Stimulated activated CD8-positive, alpha-beta memory T cell treated with anti-CD3 and anti-CD28 coated beads, Interleukin-15, amount 100 ng/mL, for 48 hours (primary cell): Measurements from ENCODE around the gene FANCI.

Source experiments
- DNase-seq, 2 donors: peaks; one replicate each; pipeline ENCODE4 v3.0.0-alpha.2; 2020; ENCODE audit warnings: low read depth in 2 of 2

FANCI gene

DNA sequence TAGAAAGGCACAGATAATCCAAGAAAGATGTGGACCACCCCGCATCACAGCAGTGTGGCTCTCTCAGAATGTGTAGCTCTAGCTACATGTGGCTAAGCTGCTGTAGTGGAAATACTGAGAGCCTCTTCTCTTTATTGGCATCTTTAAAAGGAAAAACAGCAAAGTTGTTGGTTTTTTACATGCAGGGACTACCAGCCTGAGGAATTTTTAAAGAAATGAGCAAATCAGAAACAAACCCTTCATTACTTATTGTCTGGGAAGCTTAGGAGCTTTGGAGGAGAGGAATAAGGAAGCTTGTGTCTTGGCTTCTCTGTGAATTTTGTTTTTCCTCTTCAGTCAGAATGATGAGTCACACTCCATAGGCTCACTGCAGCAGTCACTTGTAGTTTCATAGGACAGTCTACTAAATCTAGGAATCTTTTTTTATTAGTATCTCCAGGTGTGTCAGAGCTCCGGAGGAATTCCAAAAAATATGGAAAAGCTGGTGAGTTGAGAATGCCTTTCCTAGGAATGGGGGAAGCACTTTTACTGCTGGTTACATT is 63.3 kb downstream of the FANCI start:
- DNase-seq, result no peak

DNA sequence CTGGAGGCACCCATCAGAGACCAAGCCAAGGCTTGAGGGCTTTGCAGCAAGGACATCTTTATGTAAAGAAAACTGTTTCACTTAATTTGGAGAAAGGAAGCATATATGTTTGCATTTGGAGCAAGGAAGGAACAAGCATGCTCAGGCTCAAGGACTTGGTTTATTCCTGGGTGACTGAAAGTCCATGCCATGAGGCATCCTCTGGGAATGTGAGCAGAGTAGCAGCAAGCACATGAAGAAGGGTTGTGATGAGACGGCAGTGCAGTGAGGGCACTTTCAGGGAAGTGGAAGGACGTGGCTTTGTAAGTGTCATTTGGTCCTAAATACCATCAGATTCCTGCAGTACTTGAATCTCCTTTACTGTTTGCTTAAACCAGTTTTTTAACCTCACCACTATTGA is 64.0 kb downstream of the FANCI start:
- no peak for DNase-seq

DNA sequence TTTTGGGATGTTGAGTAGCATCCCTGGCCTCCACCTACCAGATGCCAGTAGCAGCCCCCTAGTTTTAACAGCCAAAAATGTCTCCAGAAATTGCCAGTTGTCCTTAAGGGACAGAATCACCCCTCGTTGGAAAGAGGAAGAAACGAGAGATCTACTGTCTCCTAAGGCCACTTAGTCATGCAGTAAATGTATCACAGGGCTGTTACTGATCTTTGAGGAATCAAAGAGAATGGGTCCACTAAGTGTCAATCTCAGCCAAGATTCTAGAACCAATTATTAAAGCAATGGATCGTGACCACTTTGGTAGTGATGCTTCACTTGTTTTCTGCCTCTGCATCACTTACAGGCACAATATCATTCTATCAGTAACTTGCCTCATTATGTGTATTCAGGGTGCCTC is 64.5 kb downstream of the FANCI start:
- DNase-seq, result no peak

DNA sequence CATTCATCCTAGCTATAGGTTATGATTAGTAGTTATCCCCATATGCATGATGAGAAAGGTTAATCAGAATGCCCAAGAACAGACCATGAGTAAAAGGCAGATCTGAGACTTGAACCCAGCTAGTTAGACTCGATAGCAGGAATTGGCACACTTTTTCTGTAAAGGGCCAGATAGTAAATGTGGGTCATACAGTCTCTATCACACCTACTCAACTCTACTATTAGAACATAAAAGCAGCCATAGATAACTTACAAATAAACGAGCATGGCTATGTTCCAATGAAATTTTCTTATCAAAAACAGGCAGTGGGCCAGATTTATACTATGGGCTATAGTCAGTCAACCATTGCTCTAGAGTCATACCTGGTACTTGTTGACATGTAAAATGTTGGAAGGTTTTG is 66.2 kb downstream of the FANCI start:
- no peak for DNase-seq

DNA sequence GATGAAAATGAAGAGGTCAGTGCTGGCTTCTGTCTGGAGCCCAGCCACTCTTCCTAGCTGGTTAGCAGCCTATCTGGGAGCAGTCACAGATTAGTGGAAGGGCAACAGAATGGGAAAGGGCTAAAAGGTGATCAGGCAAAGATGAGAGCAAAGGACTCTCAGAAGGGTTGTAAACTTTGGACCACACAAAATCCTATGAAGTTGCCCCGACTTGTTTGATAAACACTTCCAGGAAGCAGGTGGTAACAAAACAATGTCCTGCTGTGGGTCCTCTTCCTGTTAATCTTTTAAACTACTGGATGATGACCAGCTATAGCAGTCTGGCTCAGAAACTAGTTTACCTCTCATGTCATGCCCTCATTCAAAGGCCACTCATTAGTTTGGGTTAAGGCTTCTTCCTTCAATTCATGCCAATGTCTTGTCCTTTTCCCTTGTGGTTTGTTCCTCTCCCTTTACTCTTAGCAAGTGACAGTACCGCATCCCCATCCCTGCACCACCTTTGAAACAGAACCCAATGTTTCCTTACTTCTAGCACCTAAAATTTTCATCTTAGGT is 71.7 kb downstream of the FANCI start:
- no peak for DNase-seq

DNA sequence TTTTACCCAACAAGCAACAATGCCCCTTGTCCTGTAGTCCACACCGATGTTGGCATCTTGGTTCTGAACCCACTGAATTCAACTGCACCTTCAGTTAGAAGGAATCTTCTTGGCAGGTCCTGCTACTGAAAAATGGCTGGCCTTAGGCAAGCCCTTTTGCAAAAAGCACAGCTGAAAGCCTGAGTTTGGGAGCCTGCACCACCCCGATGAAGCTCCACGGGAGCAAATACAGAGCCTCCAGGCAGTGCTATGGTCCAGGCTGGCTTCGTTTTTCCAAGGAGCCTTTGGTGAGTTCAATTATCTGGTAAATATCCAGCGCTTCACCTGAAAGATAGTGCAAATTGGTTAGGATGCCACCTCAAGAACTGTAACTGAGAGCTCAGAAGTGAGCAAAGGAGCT is 72.7 kb downstream of the FANCI start:
- DNase-seq, result no peak

DNA sequence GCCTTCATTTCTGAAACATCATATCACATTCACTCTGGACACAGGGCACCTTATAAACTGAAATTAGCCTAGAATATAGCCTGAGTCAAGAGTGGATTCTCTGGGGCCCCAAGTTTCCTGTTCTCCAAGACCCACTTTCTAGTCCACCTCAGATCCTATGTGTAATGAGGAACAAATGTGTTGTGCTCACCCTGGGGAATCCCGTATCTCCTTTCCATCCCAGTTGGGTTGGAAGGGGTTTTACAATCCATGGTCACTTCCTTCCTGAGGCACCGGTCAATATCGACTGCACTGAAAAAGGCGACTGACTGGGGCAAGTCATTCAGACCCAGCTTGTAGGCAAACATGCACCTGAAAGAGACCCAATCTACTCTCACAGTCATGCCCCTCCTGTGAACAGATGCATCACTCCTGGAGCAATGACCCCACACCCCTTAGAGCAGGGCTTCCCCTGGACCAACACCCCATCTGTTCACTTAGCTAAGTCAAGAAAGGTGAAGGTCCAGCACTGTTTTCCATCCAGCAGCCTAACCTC is 73.5 kb downstream of the FANCI start:
- no peak for DNase-seq

DNA sequence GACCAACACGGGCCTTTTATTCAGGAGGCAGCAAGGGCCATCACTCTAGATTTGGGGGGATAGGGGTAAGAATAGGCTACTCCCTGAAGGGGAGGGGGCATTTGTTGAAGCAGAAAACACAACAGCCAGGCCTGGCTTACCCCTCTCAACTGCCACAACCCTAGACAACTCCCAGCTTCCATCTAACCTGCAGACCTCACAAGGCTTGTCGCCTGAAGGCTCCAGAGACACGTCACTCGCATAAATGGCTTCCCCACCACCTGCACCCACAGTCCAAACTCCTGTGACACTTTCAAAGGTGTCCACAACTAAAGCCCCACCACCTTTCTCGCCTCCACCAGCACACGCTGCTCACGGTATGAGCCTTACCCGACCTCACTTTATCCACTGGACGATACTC is 75.9 kb downstream of the FANCI start:
- no peak for DNase-seq

DNA sequence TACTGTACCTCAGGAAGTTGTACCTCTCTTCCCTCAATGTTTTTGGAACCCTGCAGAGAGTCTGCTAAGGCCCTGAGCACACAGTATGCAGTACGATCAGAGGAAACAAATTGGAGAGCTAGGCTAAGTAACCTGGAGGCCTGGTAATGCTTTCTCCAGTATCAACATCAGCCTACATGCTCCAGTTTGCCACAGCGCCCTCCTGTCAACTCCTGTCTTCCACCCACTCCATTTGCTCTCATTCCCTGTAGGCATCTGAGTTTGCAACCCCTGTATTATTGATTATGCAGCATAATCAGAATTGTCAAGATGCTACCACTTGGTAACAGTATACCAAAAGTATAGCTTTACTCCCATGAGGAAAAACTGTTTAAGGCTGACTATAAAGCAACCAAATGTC is 76.4 kb downstream of the FANCI start:
- no peak for DNase-seq

DNA sequence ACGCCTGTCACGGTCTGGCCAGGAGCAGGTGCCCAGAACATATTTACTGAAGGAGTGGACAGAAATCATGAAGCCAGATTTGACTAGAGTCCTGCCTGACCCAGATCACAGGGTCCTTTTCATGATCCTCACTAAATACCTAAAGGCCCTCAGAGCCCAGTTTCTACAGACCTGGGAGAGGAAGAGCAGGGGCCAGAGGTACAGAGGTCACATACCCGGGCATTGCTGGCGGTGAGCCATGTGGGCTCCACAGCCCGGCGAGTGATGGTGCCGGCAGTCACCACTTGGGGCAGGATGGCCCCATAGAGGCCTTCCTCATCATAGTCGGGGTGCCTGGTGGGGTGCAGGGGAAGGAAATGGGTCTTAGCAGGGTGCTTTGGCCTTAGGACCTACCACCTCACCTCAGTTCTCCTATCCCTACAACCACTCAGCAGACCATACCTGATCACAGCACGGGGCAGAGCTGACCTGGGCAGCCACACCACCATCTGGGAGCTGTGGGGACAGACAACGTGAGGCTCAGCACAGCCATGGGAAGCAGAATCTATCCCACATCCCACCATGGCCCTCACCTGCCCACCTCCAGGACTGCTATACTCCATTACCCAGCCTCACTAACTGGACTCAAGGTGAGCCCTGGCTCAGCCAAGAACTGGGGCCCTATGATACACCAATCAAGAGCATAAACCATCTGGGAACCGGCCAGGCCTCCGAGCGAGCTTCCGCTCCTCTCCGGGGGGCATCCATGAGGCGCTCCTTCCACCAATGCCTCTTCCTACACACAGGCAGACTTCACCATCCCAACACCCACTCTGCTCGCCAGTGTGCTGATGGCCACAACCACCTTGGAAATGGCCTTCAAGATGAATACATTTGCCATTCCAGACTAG is 78.0 kb downstream of the FANCI start:
- DNase-seq, result no peak

DNA sequence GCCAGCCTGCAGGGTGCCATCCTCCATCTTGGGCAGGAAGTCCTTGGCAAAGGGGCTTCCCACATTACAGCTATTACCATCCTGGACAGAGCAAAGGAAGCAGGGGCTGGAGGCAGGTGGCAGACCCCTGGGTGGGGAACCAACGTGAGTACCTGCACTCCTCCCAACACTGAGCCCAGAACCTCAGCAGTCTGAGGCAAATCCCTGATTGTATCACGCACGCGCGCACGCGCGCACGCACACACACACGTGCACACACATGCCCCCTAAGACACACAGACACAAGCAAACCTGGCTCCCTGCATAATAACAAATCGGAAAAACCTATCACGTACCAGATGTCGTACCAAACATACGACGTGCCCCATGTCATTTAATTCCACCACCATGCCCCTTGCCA is 79.0 kb downstream of the FANCI start:
- DNase-seq, result no peak

DNA sequence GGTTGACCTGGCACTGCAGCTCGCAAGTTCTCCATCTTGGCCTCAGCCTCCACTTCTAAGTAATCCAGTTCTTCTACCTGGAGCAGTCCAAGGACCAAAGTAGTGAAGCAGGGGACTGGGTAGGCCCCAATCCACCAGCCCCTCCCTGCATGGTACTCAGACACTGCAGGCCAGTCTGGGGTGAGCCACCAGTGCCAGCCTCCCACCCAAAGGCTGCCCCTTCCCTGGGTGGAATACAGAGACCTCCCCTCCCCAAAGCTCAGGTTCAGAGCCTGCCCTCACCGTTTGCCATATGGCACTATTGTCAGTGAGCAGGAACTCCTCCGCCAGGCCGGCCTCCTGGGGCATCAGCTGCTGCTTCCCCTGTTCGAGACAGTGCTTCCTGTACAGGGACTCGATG is 80.0 kb downstream of the FANCI start:
- DNase-seq, result no peak

DNA sequence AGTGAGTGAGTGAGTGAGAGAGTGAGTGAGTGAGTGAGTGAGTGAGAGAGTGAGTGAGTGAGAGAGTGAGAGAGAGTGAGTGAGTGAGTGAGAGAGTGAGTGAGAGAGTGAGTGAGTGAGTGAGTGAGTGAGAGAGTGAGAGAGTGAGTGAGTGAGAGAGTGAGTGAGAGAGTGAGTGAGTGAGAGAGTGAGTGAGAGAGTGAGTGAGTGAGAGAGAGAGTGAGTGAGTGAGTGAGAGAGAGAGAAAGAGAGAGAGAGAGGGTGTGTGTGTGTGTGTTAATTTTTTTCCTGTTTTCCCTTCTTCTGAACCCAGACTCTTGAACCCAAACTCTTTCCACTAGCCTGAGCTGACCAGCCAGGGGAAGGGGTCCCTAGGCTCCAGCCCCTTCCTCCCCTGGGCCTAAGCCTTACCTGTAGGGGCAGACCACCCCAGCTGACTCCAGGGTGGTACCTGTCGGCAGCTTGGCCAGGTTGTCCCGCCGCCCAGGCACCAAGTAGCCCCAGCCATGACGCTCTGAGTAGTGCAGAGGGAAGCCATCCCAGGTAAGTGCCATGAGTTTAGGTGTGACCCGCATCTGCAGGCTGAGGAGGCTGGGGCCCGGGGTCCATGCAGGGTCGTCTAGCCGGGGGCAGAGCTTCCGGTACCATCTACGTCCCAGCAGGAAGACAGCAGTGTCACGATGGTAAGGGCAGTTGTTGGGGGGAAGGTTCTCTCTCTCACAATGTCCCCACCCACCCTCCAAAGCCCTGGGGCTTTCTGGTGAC is 81.4 kb downstream of the FANCI start:
- DNase-seq, result no peak

DNA sequence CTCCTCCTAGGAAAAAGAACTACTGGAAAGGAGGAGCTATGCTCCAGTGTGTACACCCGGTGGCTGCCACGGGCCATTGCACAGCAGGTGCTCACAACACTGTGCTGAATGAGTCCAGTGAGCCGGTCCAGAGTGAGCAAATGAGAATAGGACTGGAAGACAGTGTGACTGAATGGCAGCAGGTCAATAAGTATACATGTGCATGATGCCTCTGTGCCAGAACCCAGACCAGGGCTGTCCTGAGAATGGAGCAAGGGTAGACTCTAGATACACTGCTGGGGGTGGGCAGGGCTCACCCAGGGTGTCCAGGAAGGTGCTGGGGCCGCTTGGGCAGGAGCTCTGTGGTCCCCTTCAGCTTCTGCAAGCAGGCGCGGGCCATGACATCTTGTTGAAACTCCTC is 82.5 kb downstream of the FANCI start:
- DNase-seq, result no peak

DNA sequence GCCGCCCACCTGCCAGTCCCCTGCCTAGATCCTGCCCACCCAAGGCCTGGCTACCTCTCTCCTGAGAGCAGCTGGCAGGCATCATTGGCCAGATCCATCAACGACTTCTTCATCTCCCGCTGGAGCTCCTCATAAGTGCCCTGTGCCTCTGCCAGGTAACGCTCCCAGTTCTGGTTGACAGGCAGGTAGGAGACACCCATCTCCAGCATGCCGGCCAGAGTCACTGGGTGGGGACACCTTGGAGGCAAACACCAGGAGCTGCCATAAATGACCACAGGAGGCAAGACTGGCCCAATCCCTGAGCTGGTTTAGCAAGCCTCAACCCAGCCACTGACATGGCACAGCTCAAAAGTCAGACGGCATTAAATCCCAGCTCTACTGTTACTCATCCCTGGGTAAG is 83.3 kb downstream of the FANCI start:
- no peak for DNase-seq

DNA sequence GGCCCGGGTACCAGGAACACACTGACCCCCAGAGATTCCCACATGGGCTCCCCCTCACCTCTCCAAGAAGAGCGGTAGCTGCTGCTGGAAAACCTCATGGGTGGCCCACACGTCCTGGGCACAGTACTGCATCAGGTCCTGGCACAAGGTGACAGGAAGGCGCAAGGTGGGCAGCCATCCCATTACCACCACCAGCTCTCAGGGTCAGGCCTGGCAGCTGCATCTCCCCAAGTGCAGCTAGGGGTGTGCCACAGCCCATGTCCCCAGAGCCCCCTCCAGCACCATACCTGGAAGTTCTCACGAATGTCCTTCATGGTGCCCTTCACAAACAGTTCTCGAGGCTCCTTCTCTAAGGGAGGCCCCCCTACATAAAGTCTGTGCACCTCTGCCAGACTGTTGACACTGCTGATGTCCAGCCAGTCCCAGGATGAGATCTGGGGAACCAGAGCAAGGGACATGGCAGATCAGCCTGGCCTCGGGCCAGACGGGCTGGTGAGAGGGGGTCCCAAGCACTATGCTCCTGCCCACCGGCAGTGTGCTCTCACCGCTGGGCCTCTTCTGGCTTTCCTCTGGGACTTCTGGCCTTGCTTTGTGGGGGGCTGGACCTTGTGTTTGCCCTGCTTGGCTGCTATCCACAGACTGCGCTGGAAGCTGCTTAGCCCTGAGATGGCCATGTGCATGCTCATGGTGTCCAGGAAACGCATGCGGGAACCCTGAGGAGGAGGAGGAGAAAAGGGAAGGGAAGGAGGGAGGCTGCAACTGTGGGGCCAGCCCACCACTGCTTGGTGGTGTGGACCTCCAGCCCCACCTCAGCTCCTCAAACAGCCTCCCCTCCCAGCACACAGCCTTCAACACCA is 84.8 kb downstream of the FANCI start:
- no peak for DNase-seq

DNA sequence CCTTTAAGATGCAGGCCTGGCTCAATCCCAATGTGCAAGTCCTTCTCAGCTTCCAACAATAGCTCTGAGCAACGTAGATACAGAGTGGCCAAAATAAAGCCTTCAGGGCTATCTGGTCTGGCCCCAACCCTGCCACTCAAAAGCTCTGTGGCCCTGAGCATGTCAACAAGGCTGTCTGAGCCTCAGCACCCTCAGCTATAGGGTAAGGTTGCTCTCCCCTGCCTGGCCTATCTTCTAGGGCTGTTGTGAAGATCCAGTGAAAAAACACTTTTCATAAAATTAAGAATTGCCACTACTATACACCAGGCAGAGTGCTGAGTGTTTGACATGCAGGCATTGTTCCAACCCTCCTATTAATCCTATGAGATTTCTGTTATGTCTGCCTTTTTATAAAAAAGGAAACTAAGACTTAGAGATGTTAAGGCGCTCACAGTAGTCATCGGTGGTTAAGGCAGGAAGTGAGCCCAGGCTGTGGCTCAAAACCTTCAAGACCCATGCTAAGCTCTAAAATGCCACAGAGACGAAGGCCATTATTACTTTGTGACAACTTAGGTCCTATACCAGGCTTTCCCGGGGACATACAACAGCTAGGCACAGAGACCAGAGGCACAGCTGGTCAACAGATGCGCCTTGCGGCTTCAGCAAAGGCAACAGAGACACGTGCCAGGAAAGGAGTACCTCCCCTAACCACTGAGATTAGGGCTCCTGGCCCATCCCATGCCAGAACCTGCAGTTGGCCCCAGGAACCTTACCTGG is 85.7 kb downstream of the FANCI start:
- DNase-seq, result no peak

DNA sequence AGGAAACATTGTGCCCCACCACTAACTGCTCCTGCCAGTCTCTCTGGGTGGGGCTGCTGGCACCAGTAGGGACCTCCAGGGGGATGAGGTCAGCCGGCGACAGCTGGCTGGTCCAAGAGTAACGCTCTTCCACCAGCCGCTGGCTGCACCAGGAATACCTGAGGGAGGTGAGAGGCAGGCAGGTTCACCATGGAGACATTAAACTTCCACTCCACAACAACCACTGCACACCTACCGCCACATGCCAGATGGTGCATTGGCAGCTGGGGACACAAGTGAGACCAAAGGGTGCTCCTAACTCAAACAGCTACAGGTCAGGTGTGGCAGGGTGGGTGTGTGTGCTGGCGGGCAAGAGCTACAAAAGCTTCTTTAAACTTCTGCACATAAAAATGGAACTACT is 86.3 kb downstream of the FANCI start:
- no peak for DNase-seq

DNA sequence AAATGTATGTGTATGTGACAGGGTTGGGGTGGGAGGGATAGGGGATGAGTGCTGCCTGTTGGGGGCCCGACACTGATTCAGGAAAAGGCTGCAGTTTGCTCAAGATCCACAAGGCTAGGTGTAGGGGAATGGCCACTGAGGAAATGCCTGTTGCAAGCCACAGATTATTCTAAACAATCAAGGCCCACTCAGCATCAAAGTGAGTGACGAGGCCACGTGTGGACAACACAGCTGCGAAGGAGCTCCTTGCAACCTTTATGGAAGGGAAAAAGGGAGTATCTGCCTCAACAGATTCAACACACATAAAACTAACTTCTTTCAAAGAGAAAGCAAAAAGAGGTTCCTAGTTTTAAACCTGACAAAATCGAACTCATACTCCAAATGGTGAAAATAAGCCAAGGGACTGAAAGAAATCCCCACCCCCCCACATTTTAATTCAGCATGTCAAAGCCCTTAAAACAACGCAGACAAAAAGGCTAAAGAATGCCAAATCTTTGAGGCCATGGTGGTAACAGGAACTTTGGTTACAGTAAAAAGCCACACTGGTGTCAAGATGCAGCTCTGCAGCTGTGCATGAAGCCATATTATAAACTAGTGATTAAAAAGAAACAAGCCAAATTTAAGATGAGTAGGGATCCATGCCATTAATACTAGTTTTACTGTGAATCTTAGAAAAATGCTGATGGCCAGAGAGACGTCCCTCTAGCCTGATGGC is 87.3 kb downstream of the FANCI start:
- no peak for DNase-seq

DNA sequence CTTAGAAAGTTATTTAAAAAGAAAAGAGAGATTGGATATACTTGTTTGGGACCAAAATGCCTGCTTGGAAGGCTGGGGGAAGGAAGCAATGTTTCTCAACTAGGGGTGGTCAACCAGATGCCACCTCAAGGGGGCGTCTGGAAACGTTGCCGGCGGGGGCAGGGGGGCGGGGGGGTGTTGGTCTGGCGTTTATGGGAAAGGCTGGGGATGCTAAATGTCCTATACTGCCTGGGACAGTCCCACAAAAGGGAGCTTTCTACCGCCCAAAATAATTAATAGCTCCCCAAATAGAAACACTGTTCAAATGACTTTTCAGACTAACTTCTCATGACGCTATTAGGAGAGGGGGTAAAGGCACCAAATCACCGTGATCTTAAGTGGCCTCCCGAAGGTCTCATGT is 88.7 kb downstream of the FANCI start:
- no peak for DNase-seq
